HepG2 (cell line): Measurements from ENCODE around the gene GPS1. TPM values are rescaled to one million over a fixed set of nuclear protein-coding genes. Genes with fewer than 3 reads are reported as not detected.
A peak's percentile ranks its signal among the peaks of the same experiment; 100 is the strongest.

Source experiments
- HOXA3 ChIP-seq: sonication (generic); formaldehyde crosslinking; IDR thresholded peaks from 2 replicates; pipeline ENCODE4 v1.5.0; 2020; ENCODE audit warnings: missing genetic modification reagents
- IKZF5 ChIP-seq: IDR thresholded peaks from 2 replicates; pipeline ENCODE4 v1.6.1; 2018; ENCODE audit warnings: missing genetic modification reagents, mild to moderate bottlenecking, missing compliant biosample characterization
- ISX ChIP-seq: sonication (generic); formaldehyde crosslinking; conservative IDR thresholded peaks from 2 replicates; pipeline ENCODE4 v1.5.0; 2020; ENCODE audit warnings: missing genetic modification reagents
- KAT8 ChIP-seq: IDR thresholded peaks from 2 replicates; pipeline ENCODE4 v1.6.1; 2016; ENCODE audit warnings: missing genetic modification reagents, missing compliant biosample characterization
- MBNL3 ChIP-seq: fragments of 250-450 bp; sonication (Bioruptor Pico); conservative IDR thresholded peaks from 2 replicates; pipeline ENCODE4 v1.8.0; 2022; ENCODE audit warnings: mild to moderate bottlenecking, inconsistent platforms
- MLX ChIP-seq: IDR thresholded peaks from 2 replicates; pipeline ENCODE4 v1.6.1; 2016
- MXD1 ChIP-seq: sonication (generic); formaldehyde crosslinking; IDR thresholded peaks from 2 replicates; pipeline ENCODE4 v1.4.0; 2020; ENCODE audit warnings: mild to moderate bottlenecking, missing genetic modification reagents
- NFE2L1 ChIP-seq: sonication (generic); formaldehyde crosslinking; IDR thresholded peaks from 2 replicates; pipeline ENCODE4 v1.4.0; 2020; ENCODE audit warnings: missing genetic modification reagents, mild to moderate bottlenecking, borderline replicate concordance
- PLSCR1 ChIP-seq: sonication (generic); formaldehyde crosslinking; IDR thresholded peaks from 2 replicates; pipeline ENCODE4 v1.5.0; 2020; ENCODE audit warnings: missing genetic modification reagents, mild to moderate bottlenecking, borderline replicate concordance
- TOE1 ChIP-seq: sonication (generic); formaldehyde crosslinking; IDR thresholded peaks from 2 replicates; pipeline ENCODE4 v1.4.0; 2020; ENCODE audit warnings: mild to moderate bottlenecking, missing genetic modification reagents
- ZNF230 ChIP-seq: sonication (generic); formaldehyde crosslinking; IDR thresholded peaks from 2 replicates; pipeline ENCODE4 v1.4.0; 2020; ENCODE audit warnings: mild to moderate bottlenecking, missing genetic modification reagents
- ZNF547 ChIP-seq: sonication (generic); formaldehyde crosslinking; IDR thresholded peaks from 2 replicates; pipeline ENCODE4 v1.5.1; 2020; ENCODE audit warnings: mild to moderate bottlenecking, missing genetic modification reagents
- ZNF574 ChIP-seq: sonication (generic); formaldehyde crosslinking; IDR thresholded peaks from 2 replicates; pipeline ENCODE4 v1.4.0; 2020; ENCODE audit warnings: missing genetic modification reagents
- ZNF615 ChIP-seq: sonication (generic); formaldehyde crosslinking; IDR thresholded peaks from 2 replicates; pipeline ENCODE4 v1.5.0; 2020; ENCODE audit warnings: mild to moderate bottlenecking, missing genetic modification reagents, borderline replicate concordance
- ZXDC ChIP-seq: sonication (generic); formaldehyde crosslinking; IDR thresholded peaks from 2 replicates; pipeline ENCODE4 v1.5.0; 2020; ENCODE audit warnings: mild to moderate bottlenecking, missing genetic modification reagents
- polyA plus RNA-seq, 8 experiments: library from polyadenylated mRNA; depleted of rRNA in 3 of 8; stranded (reverse) in 7 of 8; unstranded in 1 of 8; fragments of >200 nt; fragmentation: Illumina TruSeq in 4 of 8; extraction: Trizol in 4 of 8; gene quantifications; 2 replicates each; pipeline versions ENCODE4 v1.2.1 to v1.2.3, GENCODE V29; 2011 to 2016; ENCODE audit warnings: low read depth in 4 of 8, missing spikeins in 1 of 8, mixed read lengths in 1 of 8; ENCODE audit not compliant: insufficient read depth in 1 of 8
- total RNA-seq, 5 experiments: library from RNA; depleted of rRNA; stranded (reverse); fragments of >200 nt; fragmentation: Illumina TruSeq; extraction: Trizol; gene quantifications; 2 replicates each; pipeline ENCODE4 v1.2.3, GENCODE V29; 2016; ENCODE audit warnings: low read depth in 1 of 5

GPS1 gene
- total and polyA plus RNA-seq, 2 of the 13 experiments (the other 11 are each of a cell fraction or from before 2014, with no cell fraction given), result 124 to 128 TPM

- TF ChIP-seq HOXA3, result peak; percentile 76
- no peak for TF ChIP-seq NFE2L1 (CRISPR knock-in tag)
- peak; percentile 58; the same call in 1 of the 2 replicates for TF ChIP-seq IKZF5 (CRISPR knock-in tag)
- no peak for TF ChIP-seq PLSCR1
- 0 out of 2 replicates have a peak, but pooled peaks have one; percentile 41 for TF ChIP-seq TOE1 (CRISPR knock-in tag)
- TF ChIP-seq ZNF547, result no peak; the same call in 1 of the 2 replicates
- TF ChIP-seq ZNF574, result peak; percentile 78
- TF ChIP-seq MLX (CRISPR knock-in tag), result 0 out of 2 replicates have a peak, but pooled peaks have one; percentile 20
- no peak for TF ChIP-seq ZNF230
- TF ChIP-seq KAT8 (CRISPR knock-in tag), result peak; percentile 54; the same call in 1 of the 2 replicates
- TF ChIP-seq ZNF615 (CRISPR knock-in tag), result 0 out of 2 replicates have a peak, but pooled peaks have one; percentile 42
- TF ChIP-seq MXD1, result no peak; the same call in 1 of the 2 replicates
- no peak for TF ChIP-seq MBNL3 (CRISPR knock-in tag)
- TF ChIP-seq ZXDC, result peak; percentile 93
- no peak for TF ChIP-seq ISX
These were observed 30.4 kb upstream of the GPS1 start (continued) for GRCh38 chr17:82021107-82021899.
